K562 (cell line): ENCODE data around the gene CEP19. TPM values are rescaled to one million over a fixed set of nuclear protein-coding genes. Genes with fewer than 3 reads are reported as not detected.

ENCODE experiments used
- ATAC-seq: fragments of 200-7000 bp; cut with Tn5 transposase; 3 replicates; pipeline ENCODE4 v1.9.1; 2020; ENCODE audit warnings: moderate library complexity
- BruUV-seq: library from RNA; stranded (reverse); fragments of 400-500 nt; replicated peaks from 2 replicates; lab custom pipeline; 2021; lab: Mats Ljungman, UMichigan
- CTCF ChIA-PET: fragments of 300-600 bp; formaldehyde crosslinking; extraction: SDS; loops from one replicate; lab custom pipeline; 2021; ENCODE audit warnings: low intra/inter-chr PET ratio; lab: Yijun Ruan, JAX
- POLR2A ChIA-PET: fragments of 300-600, 350-650 bp; sonication (Branson Sonifier 250); formaldehyde crosslinking; extraction: SDS; loops from one replicate; lab custom pipeline; 2021; ENCODE audit warnings: antibody characterized with exemption, inconsistent platforms; lab: Yijun Ruan, JAX
- DNase-seq, 4 experiments: peaks; one replicate each; pipeline versions ENCODE4 v3.0.0 to v3.0.0-alpha.2; 2011 to 2018; ENCODE audit warnings: low spot score in 3 of 4, mixed read lengths in 3 of 4; ENCODE audit errors: extremely low read depth in 1 of 4
- FAIRE-seq: peaks from 2 replicates; lab custom pipeline; 2011; peaks lifted over from hg19 to GRCh38; lab: Jason Lieb, UNC
- H2AFZ ChIP-seq: 2 replicates; pipeline ENCODE4 v1.6.0; 2011; ENCODE audit warnings: low read depth, low read length, control low read depth, inconsistent platforms
- H3K27ac ChIP-seq: fragments of 200-600 bp; 3 replicates; pipeline ENCODE4 v1.8.0; 2011; ENCODE audit warnings: low read depth, mild to moderate bottlenecking, control low read depth, inconsistent platforms, low read length, moderate library complexity, mixed read lengths; ENCODE audit errors: extremely low read depth
- H3K27me3 ChIP-seq, 2 experiments: fragments of 300-600 bp in 1 of 2; 2 replicates in 1 of 2; 3 replicates in 1 of 2; pipeline versions ENCODE4 v1.6.0 to v1.8.0; 2011; ENCODE audit warnings: inconsistent platforms in 2 of 2, low read length in 2 of 2, mild to moderate bottlenecking in 1 of 2, mixed read lengths in 1 of 2, moderate library complexity in 1 of 2; ENCODE audit not compliant: control insufficient read depth in 2 of 2, insufficient read depth in 2 of 2
- H3K36me3 ChIP-seq: fragments of 300-600 bp; 3 replicates; pipeline ENCODE4 v1.8.0; 2011; ENCODE audit warnings: mild to moderate bottlenecking, low read length, inconsistent platforms; ENCODE audit not compliant: control insufficient read depth, insufficient read depth
- H3K4me1 ChIP-seq, 2 experiments: fragments of 200-600 bp in 1 of 2; replicated peaks in 1 of 2; 2 replicates in 1 of 2; 3 replicates in 1 of 2; pipeline versions ENCODE4 v1.5.1 to v1.8.0; 2011; ENCODE audit warnings: inconsistent platforms in 2 of 2, low read length in 2 of 2, mild to moderate bottlenecking in 1 of 2, mixed read lengths in 1 of 2, moderate library complexity in 1 of 2; ENCODE audit not compliant: control insufficient read depth in 2 of 2, insufficient read depth in 2 of 2
- H3K4me2 ChIP-seq: 2 replicates; pipeline ENCODE4 v1.6.1; 2011; ENCODE audit warnings: low read length, control low read depth, inconsistent platforms, mixed read lengths; ENCODE audit not compliant: insufficient read depth
- H3K4me3 ChIP-seq: fragments of 200-600 bp; sonication (generic), shearing (Covaris generic); 2 replicates; pipeline ENCODE4 v1.5.1; 2016; ENCODE audit warnings: control low read depth, inconsistent platforms
- H3K79me2 ChIP-seq: fragments of 200-600 bp; 3 replicates; pipeline ENCODE4 v1.8.0; 2011; ENCODE audit warnings: low read length, inconsistent platforms; ENCODE audit not compliant: control insufficient read depth, insufficient read depth
- H3K9ac ChIP-seq, 2 experiments: 2 replicates each; pipeline versions ENCODE4 v1.6.0 to v1.6.1; 2011; ENCODE audit warnings: low read depth in 2 of 2, low read length in 2 of 2, control low read depth in 1 of 2, inconsistent platforms in 1 of 2, mild to moderate bottlenecking in 1 of 2, mixed read lengths in 1 of 2; ENCODE audit not compliant: insufficient read depth in 1 of 2
- H3K9me1 ChIP-seq: one replicate; pipeline ENCODE4 v1.6.0; 2011; ENCODE audit warnings: inconsistent platforms, mild to moderate bottlenecking, low read length, moderate library complexity; ENCODE audit not compliant: control insufficient read depth, insufficient read depth
- H3K9me3 ChIP-seq: replicated peaks from 2 replicates; pipeline ENCODE4 v1.5.1; 2011; ENCODE audit warnings: low read depth, low read length, inconsistent platforms; ENCODE audit not compliant: control insufficient read depth, insufficient read depth
- H4K20me1 ChIP-seq: replicated peaks from 2 replicates; pipeline ENCODE4 v1.6.1; 2011; ENCODE audit warnings: low read length, inconsistent platforms, mixed read lengths; ENCODE audit not compliant: control insufficient read depth, insufficient read depth
- CBFA2T3 ChIP-seq: fragments of 450-650 bp; IDR thresholded peaks from 2 replicates; pipeline ENCODE4 v1.6.1; 2017
- CTCFL ChIP-seq: IDR thresholded peaks from 2 replicates; pipeline ENCODE4 v1.6.1; 2011; ENCODE audit warnings: borderline replicate concordance, low read depth, mild to moderate bottlenecking, moderate library complexity, low read length; ENCODE audit not compliant: insufficient read depth, poor library complexity, severe bottlenecking
- EGR1 ChIP-seq: fragments of 450-650 bp; conservative IDR thresholded peaks from 2 replicates; pipeline ENCODE4 v1.6.1; 2017; ENCODE audit warnings: mild to moderate bottlenecking
- NKRF ChIP-seq: fragments of 450-650 bp; IDR thresholded peaks from 2 replicates; pipeline ENCODE4 v1.6.1; 2016; ENCODE audit warnings: borderline replicate concordance
- SIN3A ChIP-seq, 2 experiments: fragments of 150-350 bp in 1 of 2; IDR thresholded peaks; 2 replicates each; pipeline ENCODE4 v1.6.1; 2011 to 2016; ENCODE audit warnings: borderline replicate concordance in 2 of 2, low read depth in 2 of 2, low read length in 2 of 2, mild to moderate bottlenecking in 2 of 2, moderate library complexity in 2 of 2; ENCODE audit not compliant: control insufficient read depth in 1 of 2
- TEAD4 ChIP-seq, 2 experiments: sonication (generic) in 1 of 2; formaldehyde crosslinking in 1 of 2; IDR thresholded peaks; 2 replicates each; pipeline versions ENCODE4 v1.6.1 to v1.8.0; 2012 to 2022; ENCODE audit warnings: borderline replicate concordance in 1 of 2, inconsistent platforms in 1 of 2, low read length in 1 of 2, mild to moderate bottlenecking in 1 of 2, missing genetic modification reagents in 1 of 2
- TRIM24 ChIP-seq, 2 experiments: fragments of 450-650 bp; IDR thresholded peaks; 2 replicates each; pipeline ENCODE4 v1.6.1; 2016
- WHSC1 ChIP-seq: IDR thresholded peaks from one replicate; pipeline ENCODE4 v1.6.1; 2012; ENCODE audit warnings: low read length, control low read depth, inconsistent platforms
- ZNF79 ChIP-seq: fragments of 250-450 bp; sonication (Bioruptor Pico); IDR thresholded peaks from 2 replicates; pipeline ENCODE4 v1.4.0; 2020; ENCODE audit warnings: low read depth, mild to moderate bottlenecking, moderate library complexity
- WGBS: fragments of 100-300 bp; shearing (Covaris generic); methylation state at CpG from one replicate; pipeline ENCODE4 v1.1.6; 2016; ENCODE audit warnings: low coverage, mixed read lengths; ENCODE audit not compliant: insufficient coverage; ENCODE audit errors: missing lambda C conversion rate; 5-methylcytosine and 5-hydroxymethylcytosine counted together
- in situ Hi-C: fragments of 300-500 bp; cut with MboI; formaldehyde crosslinking; loops from 4 replicates; pipeline ENCODE4 v1.15.0; 2018; ENCODE audit warnings: inconsistent platforms, mixed read lengths
- intact Hi-C: fragments of 100-400 bp; cut with micrococcal nuclease; formaldehyde crosslinking; loops from 2 replicates; pipeline ENCODE4 v1.14.2; 2022
- polyA plus RNA-seq, 8 experiments: library from polyadenylated mRNA; depleted of rRNA in 4 of 8; stranded (reverse) in 5 of 8; unstranded in 3 of 8; fragments of >200 nt; fragmentation: Nextera tagmentation in 2 of 8; fragmentation: Illumina TruSeq in 1 of 8; extraction: Ambion mirVana in 2 of 8; extraction: Trizol in 1 of 8; gene quantifications; 2 replicates each; pipeline versions ENCODE4 v1.2.1 to v1.2.3, GENCODE V29; 2011 to 2014; ENCODE audit warnings: inconsistent platforms in 1 of 8, missing spikeins in 1 of 8
- total RNA-seq, 7 experiments: library from RNA; depleted of rRNA in 6 of 7; stranded (reverse); fragments of >200 nt in 6 of 7; fragmentation: Illumina TruSeq in 2 of 7; extraction: Trizol in 2 of 7; gene quantifications; 2 replicates each; pipeline versions ENCODE4 v1.2.1 to v1.2.3, GENCODE V29; 2011 to 2021; ENCODE audit warnings: low replicate concordance in 1 of 7

Gene CEP19
- total and polyA plus RNA-seq, 9 of the 15 experiments (the other 6 are each of a cell fraction or from before 2014, with no cell fraction given) = 2.5 to 4.5 (median 3.7) TPM

GRCh38 chr3:196694941-196695848, 16.9 kb downstream of the CEP19 start:
- in situ Hi-C loops = no loop called here
- H3K27me3 ChIP-seq = no peaks in the 10 kb centered on the region
- H4K20me1 ChIP-seq = no peaks in the 10 kb centered on the region
- BruUV-seq = no TSS peak
- no peaks in the 10 kb centered on the region for H3K9me1 ChIP-seq
- CTCF ChIA-PET = no interaction called here
- DNase-seq (no peak), FAIRE-seq (peak; percentile 60), ATAC-seq (no peak)
- H3K79me2 ChIP-seq = no peaks in the 10 kb centered on the region
- POLR2A ChIA-PET = no interaction called here
- no peak overlapping the region for H3K4me2 ChIP-seq
- no peak overlapping the region for H3K9ac ChIP-seq
- H3K9me3 ChIP-seq = 0 out of 2 replicates have a peak, but pooled peaks cover 2% of the 10 kb centered on the region
- TF ChIP-seq ZNF79 (CRISPR knock-in tag) = no peak
- TF ChIP-seq TEAD4 (IDR thresholded peaks at IDR 0.05; ENCODE audit: low read length) = peak; percentile 68
- TF ChIP-seq TEAD4 (CRISPR knock-in tag; IDR thresholded peaks at IDR 0.05; ENCODE audit: borderline replicate concordance) = no peak
- peak; percentile 31 to 80; a peak in 3 of 4 replicates for TF ChIP-seq TRIM24 (IDR thresholded peaks at IDR 0.05)
- TF ChIP-seq EGR1 = peak; percentile 97
- TF ChIP-seq CBFA2T3 = peak; percentile 19
- TF ChIP-seq NKRF = 0 out of 2 replicates have a peak, but pooled peaks have one; percentile 26
- no peak for TF ChIP-seq WHSC1
- no peak for TF ChIP-seq SIN3A (IDR thresholded peaks at IDR 0.05; ENCODE audit: borderline replicate concordance in 2 of 2, control insufficient read depth in 1 of 2, low read depth in 2 of 2, low read length in 2 of 2)
- no peak for TF ChIP-seq CTCFL
- TF ChIP-seq, all 486 proteins: peak for 5
- WGBS = 84% methylated on average over 10 of the region's 17 CpGs
- peaks cover 3 to 9% of the 10 kb centered on the region in 2 experiments; a peak in 3 of 5 replicates for H3K4me1 ChIP-seq
- H3K36me3 ChIP-seq = no peaks in the 10 kb centered on the region
- no peak overlapping the region for H2AFZ ChIP-seq
- intact Hi-C loops = no loop called here
- no peak overlapping the region for H3K4me3 ChIP-seq
- H3K27ac ChIP-seq = no peak overlapping the region; the same call in 2 of the 3 replicates
